Activated CD4-positive, alpha-beta T cell treated with anti-CD3 and anti-CD28 coated beads, Interleukin-10, Interleukin-2, amounts not matched to agents 100 ng/mL and 50 ng/mL, durations not matched to agents 16 hours and 8 hours (primary cell): ENCODE data around the gene KRT32.

Experiments
- DNase-seq: peaks from one replicate; pipeline ENCODE4 v3.0.0-alpha.2; 2020

The KRT32 gene

GRCh38 chr17:41421617-41422016 is 45.6 kb downstream of the KRT32 start:
- DNase-seq: no peak

GRCh38 chr17:41421116-41421515 is 46.1 kb downstream of the KRT32 start:
- no peak for DNase-seq

GRCh38 chr17:41420134-41420533 is 47.1 kb downstream of the KRT32 start:
- DNase-seq: no peak

GRCh38 chr17:41419716-41420115 is 47.5 kb downstream of the KRT32 start:
- DNase-seq: no peak

GRCh38 chr17:41418116-41418860 is 48.9 kb downstream of the KRT32 start:
- no peak for DNase-seq

GRCh38 chr17:41417576-41418015 is 49.6 kb downstream of the KRT32 start:
- DNase-seq: no peak

- no peak for DNase-seq
Observed at GRCh38 chr17:41417127-41417526, 50.1 kb downstream of the KRT32 start.

GRCh38 chr17:41416479-41416878 is 50.7 kb downstream of the KRT32 start:
- DNase-seq: no peak

GRCh38 chr17:41415833-41416335 is 51.3 kb downstream of the KRT32 start:
- no peak for DNase-seq

GRCh38 chr17:41415411-41415810 is 51.8 kb downstream of the KRT32 start:
- no peak for DNase-seq

GRCh38 chr17:41413982-41414381 is 53.2 kb downstream of the KRT32 start:
- no peak for DNase-seq

- no peak for DNase-seq
Observed at GRCh38 chr17:41413353-41413957, 53.7 kb downstream of the KRT32 start.

- DNase-seq: no peak
Observed at GRCh38 chr17:41411072-41411840, 55.9 kb downstream of the KRT32 start.
